ACC112 (cell line): ENCODE data around the gene CPSF2.
"Not testable (repeated sequence)": the region's sequence is repeated elsewhere in the genome, so short reads cannot be mapped to it uniquely, and the experiment has no call there.

Experiments
- H2AFZ ChIP-seq: fragments of 200-600 bp; sonication (generic); one replicate; pipeline ENCODE4 v1.6.0; 2017; ENCODE audit warnings: antibody characterized with exemption, low read length; ENCODE audit not compliant: unreplicated experiment
- H3K27ac ChIP-seq: fragments of 200-600 bp; sonication (generic); 2 replicates; pipeline ENCODE4 v1.5.1; 2014; ENCODE audit warnings: low read depth, mild to moderate bottlenecking, antibody characterized with exemption, low read length, moderate library complexity
- H3K27me3 ChIP-seq: fragments of 200-600 bp; sonication (generic); 2 replicates; pipeline ENCODE4 v1.6.1; 2014; ENCODE audit warnings: mild to moderate bottlenecking, antibody characterized with exemption, low read length, moderate library complexity, mixed read lengths; ENCODE audit not compliant: insufficient read depth
- H3K36me3 ChIP-seq: fragments of 200-600 bp; sonication (generic); 2 replicates; pipeline ENCODE4 v1.6.1; 2016; ENCODE audit warnings: mild to moderate bottlenecking, antibody characterized with exemption, low read length, moderate library complexity, mixed read lengths; ENCODE audit not compliant: insufficient read depth
- H3K4me1 ChIP-seq: fragments of 200-600 bp; sonication (generic); one replicate; pipeline ENCODE4 v1.6.1; 2016; ENCODE audit warnings: low read length, mixed read lengths; ENCODE audit not compliant: insufficient read depth, unreplicated experiment, control insufficient read depth
- H3K4me3 ChIP-seq: fragments of 200-600 bp; sonication (generic); 2 replicates; pipeline ENCODE4 v1.5.1; 2014; ENCODE audit warnings: mild to moderate bottlenecking, low read depth, low read length
- H3K79me2 ChIP-seq: fragments of 200-600 bp; sonication (generic); one replicate; pipeline ENCODE4 v1.6.0; 2016; ENCODE audit warnings: low read length; ENCODE audit not compliant: control insufficient read depth, unreplicated experiment, insufficient read depth

CPSF2 gene

GRCh38 chr14:92154283-92154942, 32.6 kb downstream of the CPSF2 start:
- H3K27ac ChIP-seq, result peak overlapping the region; percentile 44
- H3K79me2 ChIP-seq, result no peaks in the 10 kb centered on the region
- H3K4me3 ChIP-seq, result no peak overlapping the region
- H2AFZ ChIP-seq, result no peak overlapping the region
- H3K4me1 ChIP-seq, result peaks cover 17% of the 10 kb centered on the region
- H3K27me3 ChIP-seq, result no peaks in the 10 kb centered on the region
- H3K36me3 ChIP-seq, result peaks cover 29% of the 10 kb centered on the region

GRCh38 chr14:92160619-92161018, 38.9 kb downstream of the CPSF2 start:
- Histone ChIP-seq H2AFZ (no peak overlapping the region), H3K79me2 (no peaks in the 10 kb centered on the region)

GRCh38 chr14:92161521-92161920, 39.8 kb downstream of the CPSF2 start:
- no peaks in the 10 kb centered on the region for H3K79me2 ChIP-seq
- H3K27ac ChIP-seq, result no peak overlapping the region
- H3K4me1 ChIP-seq, result peaks cover 11% of the 10 kb centered on the region
- H3K36me3 ChIP-seq, result peaks cover 55% of the 10 kb centered on the region
- H3K27me3 ChIP-seq, result no peaks in the 10 kb centered on the region
- H2AFZ ChIP-seq, result no peak overlapping the region
- no peak overlapping the region for H3K4me3 ChIP-seq

More at GRCh38 chr14:92160619-92161018, 38.9 kb downstream of the CPSF2 start:
- peak overlapping the region; percentile 69 for H3K27ac ChIP-seq
- peaks cover 11% of the 10 kb centered on the region for H3K4me1 ChIP-seq
- no peak overlapping the region for H3K4me3 ChIP-seq
- peaks cover 58% of the 10 kb centered on the region for H3K36me3 ChIP-seq
- H3K27me3 ChIP-seq, result no peaks in the 10 kb centered on the region

- H3K36me3 ChIP-seq, result peaks cover 57% of the 10 kb centered on the region
- H3K27me3 ChIP-seq, result no peaks in the 10 kb centered on the region
- no peak overlapping the region for H2AFZ ChIP-seq
- H3K4me1 ChIP-seq, result peaks cover 11% of the 10 kb centered on the region
- H3K27ac ChIP-seq, result no peak overlapping the region
- H3K79me2 ChIP-seq, result no peaks in the 10 kb centered on the region
- H3K4me3 ChIP-seq, result no peak overlapping the region
Observed at GRCh38 chr14:92164958-92165357, 43.2 kb downstream of the CPSF2 start.

- Histone ChIP-seq H2AFZ (no peak overlapping the region), H3K27ac (no peak overlapping the region), H3K4me3 (no peak overlapping the region), H3K27me3 (no peaks in the 10 kb centered on the region), H3K79me2 (no peaks in the 10 kb centered on the region), H3K4me1 (no peaks in the 10 kb centered on the region), H3K36me3 (0 out of 2 replicates have a peak, but pooled peaks cover 4% of the 10 kb centered on the region)
Observed at GRCh38 chr14:92173668-92174067, 51.9 kb downstream of the CPSF2 start.

GRCh38 chr14:92175811-92176210, 54.0 kb downstream of the CPSF2 start:
- no peaks in the 10 kb centered on the region for H3K4me1 ChIP-seq
- H3K36me3 ChIP-seq, result no peaks in the 10 kb centered on the region
- no peak overlapping the region for H3K27ac ChIP-seq
- H2AFZ ChIP-seq, result no peak overlapping the region
- H3K4me3 ChIP-seq, result no peak overlapping the region
- no peaks in the 10 kb centered on the region for H3K79me2 ChIP-seq
- H3K27me3 ChIP-seq, result no peaks in the 10 kb centered on the region

- Histone ChIP-seq H3K36me3 (no peaks in the 10 kb centered on the region), H3K4me3 (no peak overlapping the region), H3K4me1 (no peaks in the 10 kb centered on the region), H3K27me3 (no peaks in the 10 kb centered on the region), H3K27ac (no peak overlapping the region), H3K79me2 (no peaks in the 10 kb centered on the region), H2AFZ (no peak overlapping the region)
Observed at GRCh38 chr14:92176476-92176875, 54.7 kb downstream of the CPSF2 start.

- not testable (repeated sequence) for H3K79me2 ChIP-seq, H2AFZ ChIP-seq, H3K4me1 ChIP-seq, H3K27ac ChIP-seq, H3K27me3 ChIP-seq, H3K4me3 ChIP-seq, H3K36me3 ChIP-seq
Observed at GRCh38 chr14:92179178-92179577, 57.4 kb downstream of the CPSF2 start.

GRCh38 chr14:92185559-92185958, 63.8 kb downstream of the CPSF2 start:
- Histone ChIP-seq H3K79me2 (no peaks in the 10 kb centered on the region), H2AFZ (no peak overlapping the region), H3K27ac (no peak overlapping the region), H3K36me3 (no peaks in the 10 kb centered on the region), H3K27me3 (no peaks in the 10 kb centered on the region), H3K4me1 (no peaks in the 10 kb centered on the region), H3K4me3 (no peak overlapping the region)

GRCh38 chr14:92187616-92188015, 65.8 kb downstream of the CPSF2 start:
- H3K4me3 ChIP-seq, H3K27me3 ChIP-seq, H3K4me1 ChIP-seq, H3K79me2 ChIP-seq, H2AFZ ChIP-seq, H3K27ac ChIP-seq, H3K36me3 ChIP-seq: not testable (repeated sequence)

GRCh38 chr14:92190768-92191167, 69.0 kb downstream of the CPSF2 start:
- Histone ChIP-seq H3K27me3 (no peaks in the 10 kb centered on the region), H3K36me3 (no peaks in the 10 kb centered on the region), H2AFZ (no peak overlapping the region), H3K4me1 (no peaks in the 10 kb centered on the region), H3K4me3 (no peak overlapping the region), H3K79me2 (no peaks in the 10 kb centered on the region), H3K27ac (no peak overlapping the region)
